ENCODE results near the gene ANKFN1.

DNA sequence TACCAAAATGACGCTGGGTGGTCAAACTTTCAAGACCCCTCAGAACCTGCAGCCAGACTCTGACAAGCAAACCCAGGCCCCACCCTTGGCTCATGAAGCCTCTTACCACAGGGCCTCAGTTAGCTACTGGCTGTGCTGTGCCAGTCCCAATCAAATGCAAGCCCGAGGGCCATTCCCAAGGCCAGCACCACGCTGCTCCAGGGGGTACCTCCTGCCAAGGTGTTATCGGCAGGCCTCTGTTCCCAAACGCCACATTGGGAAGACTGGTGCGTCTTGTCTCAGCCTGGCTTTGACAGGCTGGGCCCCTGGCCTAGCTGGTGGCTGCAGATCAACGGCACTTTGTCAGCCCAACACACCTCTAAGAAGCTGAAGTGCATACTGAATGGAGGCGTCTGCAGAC lies 404.4 kb downstream of the ANKFN1 start:
- TF ChIP-seq, protein P1, sequence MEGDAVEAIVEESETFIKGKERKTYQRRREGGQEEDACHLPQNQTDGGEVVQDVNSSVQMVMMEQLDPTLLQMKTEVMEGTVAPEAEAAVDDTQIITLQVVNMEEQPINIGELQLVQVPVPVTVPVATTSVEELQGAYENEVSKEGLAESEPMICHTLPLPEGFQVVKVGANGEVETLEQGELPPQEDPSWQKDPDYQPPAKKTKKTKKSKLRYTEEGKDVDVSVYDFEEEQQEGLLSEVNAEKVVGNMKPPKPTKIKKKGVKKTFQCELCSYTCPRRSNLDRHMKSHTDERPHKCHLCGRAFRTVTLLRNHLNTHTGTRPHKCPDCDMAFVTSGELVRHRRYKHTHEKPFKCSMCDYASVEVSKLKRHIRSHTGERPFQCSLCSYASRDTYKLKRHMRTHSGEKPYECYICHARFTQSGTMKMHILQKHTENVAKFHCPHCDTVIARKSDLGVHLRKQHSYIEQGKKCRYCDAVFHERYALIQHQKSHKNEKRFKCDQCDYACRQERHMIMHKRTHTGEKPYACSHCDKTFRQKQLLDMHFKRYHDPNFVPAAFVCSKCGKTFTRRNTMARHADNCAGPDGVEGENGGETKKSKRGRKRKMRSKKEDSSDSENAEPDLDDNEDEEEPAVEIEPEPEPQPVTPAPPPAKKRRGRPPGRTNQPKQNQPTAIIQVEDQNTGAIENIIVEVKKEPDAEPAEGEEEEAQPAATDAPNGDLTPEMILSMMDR (conservative IDR thresholded peaks at IDR 0.05; ENCODE audit: low read length) = no peak
- TF ChIP-seq EZH2phosphoT487 (IDR thresholded peaks at IDR 0.05; ENCODE audit: borderline replicate concordance) = no peak

All from Loucy (cell line).